GM19351 (cell line): ENCODE data around the gene GCLC.
A peak's percentile ranks its signal among the peaks of the same experiment; 100 is the strongest.

Source experiments
- ATAC-seq: cut with Tn5 transposase; IDR thresholded peaks from one replicate; pipeline ENCODE4 v1.9.1; 2021; ENCODE audit warnings: mild to moderate bottlenecking, moderate library complexity; ENCODE audit not compliant: unreplicated experiment

Gene GCLC

DNA sequence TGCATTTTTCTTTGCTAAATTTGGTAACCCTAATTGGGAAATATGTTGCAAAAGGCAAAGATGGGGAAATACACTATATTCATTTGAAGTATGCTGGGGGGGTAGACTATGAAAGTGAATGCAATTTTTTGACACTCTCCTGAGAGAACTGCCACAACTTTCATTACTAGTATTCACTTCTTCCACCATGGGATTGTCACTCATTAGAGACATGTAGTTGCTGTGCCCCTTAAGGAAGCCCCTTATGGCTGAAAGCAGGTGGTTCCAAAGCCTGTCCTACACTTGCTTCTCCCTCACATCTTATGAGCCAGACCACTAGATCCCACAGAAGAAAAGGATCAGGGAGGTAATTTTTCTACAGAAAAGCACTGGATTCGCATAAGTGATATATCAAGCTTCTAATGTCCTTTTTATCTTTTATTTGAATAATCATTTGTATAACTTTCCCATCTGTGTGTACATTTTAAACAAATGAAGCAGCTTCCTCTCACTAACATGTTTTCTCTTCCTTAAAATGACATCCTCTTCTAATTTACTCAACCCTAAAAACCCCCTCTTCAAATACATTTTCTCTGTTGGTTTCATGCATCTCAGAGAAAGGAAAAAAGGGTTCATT is 83.8 kb downstream of the GCLC start:
- peak; percentile 67 for ATAC-seq

DNA sequence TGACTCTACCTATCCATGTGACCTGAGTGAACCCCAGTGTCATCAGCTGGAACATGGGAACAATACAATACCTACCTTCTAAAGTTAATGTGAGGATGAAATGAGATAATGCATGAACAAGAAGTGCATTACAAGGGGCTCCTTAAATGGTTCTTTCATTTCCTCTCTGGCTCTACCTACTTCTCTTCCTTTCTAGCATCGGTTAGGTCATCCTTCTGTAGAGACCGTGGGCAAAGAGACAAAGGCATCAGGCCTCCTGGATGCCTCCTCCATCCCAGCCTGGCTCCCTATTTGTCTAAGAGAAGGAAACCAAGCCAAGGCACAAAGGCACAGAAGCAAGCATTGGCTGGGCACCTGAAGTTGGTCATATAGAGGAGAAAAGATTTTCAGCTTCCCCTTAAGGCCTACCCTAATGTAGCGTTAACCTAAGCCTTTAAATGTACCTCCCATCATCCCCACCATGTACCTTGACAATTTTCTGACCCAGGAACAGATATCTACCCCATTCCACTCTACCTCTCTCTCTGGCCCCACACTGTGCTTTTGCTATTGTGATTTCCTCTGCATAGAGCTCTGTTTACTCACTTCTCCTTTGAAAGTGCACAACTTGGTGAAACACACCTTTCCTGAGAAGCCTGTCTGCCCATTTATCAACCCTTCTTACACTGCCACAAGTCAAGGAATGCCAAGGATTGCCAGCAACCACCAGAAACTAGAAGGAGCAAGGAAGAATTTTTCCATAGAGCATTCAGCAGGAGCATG is 86.6 kb downstream of the GCLC start:
- ATAC-seq = peak; percentile 44

DNA sequence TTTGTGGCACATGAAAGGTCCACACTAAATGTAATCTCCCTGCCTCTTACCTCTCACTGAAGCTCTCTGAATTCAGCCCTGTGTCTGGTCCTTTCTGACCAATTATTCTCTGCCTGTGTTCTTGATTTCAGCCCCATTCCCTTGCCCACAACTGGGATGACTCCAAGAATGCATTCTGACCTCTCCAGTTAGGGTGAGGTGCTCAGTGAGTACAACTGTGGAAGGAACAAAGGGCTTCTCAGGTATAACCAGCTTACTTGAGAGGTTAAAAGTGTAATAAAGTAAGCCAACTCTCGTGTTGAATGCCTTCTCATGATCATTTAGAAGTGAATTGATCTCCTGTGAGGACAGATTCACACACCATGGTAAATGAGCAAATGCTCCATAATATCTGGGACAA is 88.1 kb downstream of the GCLC start:
- no peak for ATAC-seq

DNA sequence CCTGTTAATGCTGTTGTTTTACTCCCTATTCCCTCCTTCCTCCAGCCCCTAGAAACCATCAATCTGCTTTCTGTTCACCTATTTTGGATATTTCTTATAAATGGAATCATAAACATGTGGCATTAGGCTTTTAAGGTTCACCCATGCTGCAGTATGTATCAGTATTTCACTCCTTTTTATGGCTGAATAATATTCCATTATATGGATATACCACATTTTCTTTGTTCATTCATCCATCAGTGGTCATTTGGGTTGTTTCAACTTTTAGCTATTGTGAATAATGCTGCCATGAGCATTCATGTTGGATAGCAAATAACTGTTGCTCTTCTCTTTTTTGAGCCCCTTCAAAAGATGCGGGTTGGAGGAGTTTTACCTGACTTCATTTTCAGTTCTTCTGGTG is 89.2 kb downstream of the GCLC start:
- no peak for ATAC-seq

DNA sequence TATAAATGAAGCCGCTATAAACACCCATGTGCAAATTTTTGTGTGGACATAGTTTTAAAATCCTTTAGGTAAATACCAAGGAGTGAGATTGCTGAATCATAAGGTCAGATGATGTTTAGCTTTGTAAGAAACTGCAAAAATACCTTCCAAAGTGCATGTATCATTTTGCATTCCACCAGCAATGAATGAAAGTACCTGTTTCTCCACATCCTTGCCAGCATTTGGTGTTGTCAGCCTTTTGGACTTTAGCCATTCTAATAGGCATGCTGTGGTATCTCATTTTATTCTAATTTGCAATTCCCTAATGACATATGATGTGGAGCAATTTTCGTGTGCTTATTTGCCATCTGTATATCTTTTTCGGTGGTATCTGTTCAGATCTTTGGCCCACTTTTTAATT is 93.7 kb downstream of the GCLC start:
- no peak for ATAC-seq

DNA sequence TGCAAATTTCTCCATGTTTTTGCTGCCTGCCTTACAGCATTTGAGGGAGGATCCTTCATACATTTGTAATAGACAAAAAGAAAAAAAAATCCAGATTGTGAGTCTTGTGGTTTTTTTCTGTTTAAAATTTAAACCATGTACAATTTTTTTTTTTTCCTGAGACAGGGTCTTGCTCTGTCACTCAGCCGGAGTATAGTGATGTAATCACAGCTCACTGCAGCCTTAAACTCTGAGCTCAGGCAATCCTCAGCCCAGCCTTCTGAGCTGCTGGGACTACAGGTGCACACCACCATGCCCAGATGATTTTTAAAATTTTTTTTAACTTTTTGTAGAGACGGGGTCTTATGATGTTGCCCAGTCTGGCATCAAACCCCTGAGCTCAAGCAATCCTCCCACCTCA is 97.0 kb downstream of the GCLC start:
- ATAC-seq = no peak
